GM10266 (cell line): ENCODE data around the gene GNLY.

ENCODE experiments used
- DNase-seq: peaks from one replicate; pipeline ENCODE4 v3.0.0; 2012; ENCODE audit errors: extremely low spot score
- TF ChIP-seq, protein P1 (sequence below): IDR thresholded peaks from 2 replicates; pipeline ENCODE4 v1.5.1; 2012; ENCODE audit warnings: mild to moderate bottlenecking, low read depth; ENCODE audit not compliant: control insufficient read depth, insufficient read depth; ENCODE audit errors: missing control alignments

GNLY gene

GRCh38 chr2:85705680-85706039 lies 11.5 kb downstream of the GNLY start:
- TF ChIP-seq, protein P1, sequence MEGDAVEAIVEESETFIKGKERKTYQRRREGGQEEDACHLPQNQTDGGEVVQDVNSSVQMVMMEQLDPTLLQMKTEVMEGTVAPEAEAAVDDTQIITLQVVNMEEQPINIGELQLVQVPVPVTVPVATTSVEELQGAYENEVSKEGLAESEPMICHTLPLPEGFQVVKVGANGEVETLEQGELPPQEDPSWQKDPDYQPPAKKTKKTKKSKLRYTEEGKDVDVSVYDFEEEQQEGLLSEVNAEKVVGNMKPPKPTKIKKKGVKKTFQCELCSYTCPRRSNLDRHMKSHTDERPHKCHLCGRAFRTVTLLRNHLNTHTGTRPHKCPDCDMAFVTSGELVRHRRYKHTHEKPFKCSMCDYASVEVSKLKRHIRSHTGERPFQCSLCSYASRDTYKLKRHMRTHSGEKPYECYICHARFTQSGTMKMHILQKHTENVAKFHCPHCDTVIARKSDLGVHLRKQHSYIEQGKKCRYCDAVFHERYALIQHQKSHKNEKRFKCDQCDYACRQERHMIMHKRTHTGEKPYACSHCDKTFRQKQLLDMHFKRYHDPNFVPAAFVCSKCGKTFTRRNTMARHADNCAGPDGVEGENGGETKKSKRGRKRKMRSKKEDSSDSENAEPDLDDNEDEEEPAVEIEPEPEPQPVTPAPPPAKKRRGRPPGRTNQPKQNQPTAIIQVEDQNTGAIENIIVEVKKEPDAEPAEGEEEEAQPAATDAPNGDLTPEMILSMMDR: no peak
- no peak for DNase-seq

- TF ChIP-seq, protein P1: no peak
- DNase-seq: no peak
Observed at GRCh38 chr2:85706063-85706462, 11.9 kb downstream of the GNLY start.

GRCh38 chr2:85706599-85707296 lies 12.6 kb downstream of the GNLY start:
- TF ChIP-seq, protein P1: no peak
- no peak for DNase-seq

DNA sequence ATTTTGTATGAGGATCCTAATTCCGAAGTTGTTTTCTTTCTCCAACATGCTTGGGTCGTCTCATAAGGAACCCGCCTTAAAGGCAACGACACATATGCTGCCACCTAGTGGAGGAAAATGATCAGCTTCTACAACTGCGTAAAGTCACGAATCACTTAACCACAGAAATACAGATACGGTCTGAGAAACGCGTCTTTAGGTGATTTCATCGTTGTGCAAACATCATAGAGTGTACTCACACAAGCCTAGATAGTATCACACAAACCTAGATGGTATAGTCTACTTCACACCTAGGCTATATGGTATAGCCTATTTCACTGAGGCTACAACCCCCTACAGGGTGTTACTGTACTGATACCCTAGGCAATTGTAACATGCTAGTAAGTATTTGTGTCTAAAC lies 13.1 kb downstream of the GNLY start:
- peak; percentile 75 for DNase-seq
- TF ChIP-seq, protein P1: peak; percentile 86

GRCh38 chr2:85708641-85709040 lies 14.5 kb downstream of the GNLY start:
- TF ChIP-seq, protein P1: no peak
- DNase-seq: no peak

GRCh38 chr2:85709401-85709811 lies 15.2 kb downstream of the GNLY start:
- no peak for DNase-seq
- TF ChIP-seq, protein P1: no peak

DNA sequence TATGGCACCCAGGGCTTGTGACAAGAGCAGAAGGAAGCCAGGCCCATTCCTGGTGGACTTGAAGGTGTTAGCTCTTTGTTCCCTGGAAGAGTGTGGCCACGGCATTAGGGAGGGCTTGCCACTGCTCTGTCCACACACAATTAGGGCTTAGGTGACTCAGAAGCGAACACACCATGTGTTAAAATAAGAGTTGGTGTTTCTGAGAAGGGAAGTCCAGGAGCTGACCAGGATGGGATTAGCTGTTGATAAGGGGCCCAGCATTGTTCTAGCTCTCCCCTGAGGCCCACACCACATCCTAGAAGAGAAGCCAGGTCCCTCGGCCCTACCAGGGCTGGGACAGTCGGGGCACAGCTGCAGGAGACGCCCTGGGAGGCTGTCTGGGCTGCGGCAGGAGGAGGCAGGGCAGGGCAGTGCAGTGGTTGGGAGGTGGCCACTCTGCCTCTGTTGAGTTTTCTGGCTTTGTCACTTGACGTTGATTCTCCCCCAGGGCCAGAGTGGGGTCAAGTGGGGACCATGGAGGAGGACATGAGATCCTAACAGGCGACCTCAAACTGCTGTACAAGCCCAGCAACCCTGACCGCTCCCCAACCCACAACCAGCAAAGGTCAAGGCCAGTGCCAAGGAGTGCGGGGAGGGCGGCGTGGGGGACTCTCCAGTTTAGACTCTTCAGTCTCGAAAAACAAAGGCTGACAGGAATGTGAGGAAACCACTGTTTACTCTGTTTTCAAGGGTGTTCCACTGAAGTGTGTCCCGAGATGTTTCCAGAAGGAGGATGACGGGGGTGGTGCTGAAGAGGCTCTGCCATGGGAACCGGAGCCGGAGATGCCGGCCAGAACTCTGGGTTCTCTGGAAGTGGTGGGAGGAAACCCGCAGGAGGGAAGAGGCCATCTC lies 16.8 kb downstream of the GNLY start:
- TF ChIP-seq, protein P1: no peak

More for the DNA sequence above, 16.8 kb downstream of the GNLY start:
- DNase-seq: no peak
